Astrocyte (in vitro differentiated cells and primary cell): Measurements from ENCODE around the gene IRGQ.

Source experiments
- CTCF ChIP-seq: IDR thresholded peaks from 2 replicates; pipeline ENCODE4 v1.5.1; 2011; ENCODE audit warnings: low read depth, mild to moderate bottlenecking, inconsistent platforms, low read length, moderate library complexity; ENCODE audit not compliant: insufficient read depth
- EZH2 ChIP-seq: IDR thresholded peaks from 2 replicates; pipeline ENCODE4 v1.6.1; 2012; ENCODE audit warnings: mild to moderate bottlenecking, low read length, inconsistent platforms; ENCODE audit not compliant: insufficient read depth

GRCh38 chr19:43636121-43636683 is 40.3 kb upstream of the IRGQ start:
- no peak for TF ChIP-seq CTCF
- TF ChIP-seq EZH2: no peak
